GM21515 (cell line): Measurements from ENCODE around the gene HOXC11.

Experiments
- ATAC-seq: cut with Tn5 transposase; IDR thresholded peaks from one replicate; pipeline ENCODE4 v1.9.1; 2021; ENCODE audit not compliant: unreplicated experiment

Gene HOXC11

GRCh38 chr12:54019091-54019811 is 46.3 kb downstream of the HOXC11 start:
- ATAC-seq, result no peak

GRCh38 chr12:54019924-54020590 is 47.1 kb downstream of the HOXC11 start:
- ATAC-seq, result no peak

- no peak for ATAC-seq
These were observed 47.9 kb downstream of the HOXC11 start for GRCh38 chr12:54020591-54021405.

- no peak for ATAC-seq
These were observed 48.6 kb downstream of the HOXC11 start for GRCh38 chr12:54021432-54022013.

GRCh38 chr12:54022960-54023884 is 50.3 kb downstream of the HOXC11 start:
- no peak for ATAC-seq

GRCh38 chr12:54024127-54024526 is 51.2 kb downstream of the HOXC11 start:
- no peak for ATAC-seq

GRCh38 chr12:54024581-54025305 is 51.8 kb downstream of the HOXC11 start:
- ATAC-seq, result no peak

GRCh38 chr12:54025499-54026405 is 52.8 kb downstream of the HOXC11 start:
- ATAC-seq, result no peak

GRCh38 chr12:54026640-54027441 is 53.9 kb downstream of the HOXC11 start:
- no peak for ATAC-seq
